ENCODE data around the gene LTBP3. TPM values are rescaled to one million over a fixed set of nuclear protein-coding genes. Genes with fewer than 3 reads are reported as not detected.

Gene LTBP3
- total and polyA plus RNA-seq, 4 donors, result 8.8 to 46.2 (median 17.0) TPM

DNA sequence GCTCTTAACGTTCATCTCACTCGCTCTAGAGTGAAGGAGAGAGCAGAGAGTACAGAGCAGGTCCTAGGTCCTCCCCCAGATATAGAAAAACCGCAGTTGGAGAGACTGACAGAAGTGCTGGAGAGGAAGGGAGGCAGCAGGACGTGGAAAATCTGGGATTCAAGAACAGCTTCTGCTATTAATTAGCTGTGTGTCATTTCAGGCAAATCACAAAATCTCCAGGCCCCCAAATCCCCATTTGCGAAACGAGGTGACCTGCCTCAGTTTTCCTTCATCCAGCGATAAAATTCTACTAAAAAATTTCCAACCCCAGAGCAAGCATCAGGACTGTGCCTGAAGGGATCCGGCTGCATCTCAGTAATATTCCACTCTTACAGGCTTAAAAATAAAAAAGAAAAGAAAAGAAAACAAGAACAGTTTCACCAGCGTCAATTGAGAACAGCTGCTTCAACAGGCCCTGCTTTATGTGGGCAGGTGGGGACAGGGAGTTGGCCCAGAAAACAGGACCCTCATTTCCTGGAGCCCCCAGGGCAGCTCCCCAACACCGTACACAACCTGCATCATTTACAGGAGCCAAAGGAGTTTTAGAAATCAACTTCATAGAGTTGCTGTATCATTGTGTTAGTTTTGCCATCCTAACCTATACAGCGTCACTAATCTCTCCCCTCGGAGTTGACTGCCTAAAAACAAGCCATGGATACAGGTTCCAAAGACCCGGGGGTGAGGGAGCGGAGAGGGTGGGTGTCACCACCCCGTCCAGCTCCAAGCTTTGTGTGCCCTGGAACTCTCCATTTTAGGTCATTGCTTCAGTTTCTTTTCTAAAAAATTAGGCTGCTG lies 61.6 kb downstream of the LTBP3 start:
- TF ChIP-seq, protein P1, sequence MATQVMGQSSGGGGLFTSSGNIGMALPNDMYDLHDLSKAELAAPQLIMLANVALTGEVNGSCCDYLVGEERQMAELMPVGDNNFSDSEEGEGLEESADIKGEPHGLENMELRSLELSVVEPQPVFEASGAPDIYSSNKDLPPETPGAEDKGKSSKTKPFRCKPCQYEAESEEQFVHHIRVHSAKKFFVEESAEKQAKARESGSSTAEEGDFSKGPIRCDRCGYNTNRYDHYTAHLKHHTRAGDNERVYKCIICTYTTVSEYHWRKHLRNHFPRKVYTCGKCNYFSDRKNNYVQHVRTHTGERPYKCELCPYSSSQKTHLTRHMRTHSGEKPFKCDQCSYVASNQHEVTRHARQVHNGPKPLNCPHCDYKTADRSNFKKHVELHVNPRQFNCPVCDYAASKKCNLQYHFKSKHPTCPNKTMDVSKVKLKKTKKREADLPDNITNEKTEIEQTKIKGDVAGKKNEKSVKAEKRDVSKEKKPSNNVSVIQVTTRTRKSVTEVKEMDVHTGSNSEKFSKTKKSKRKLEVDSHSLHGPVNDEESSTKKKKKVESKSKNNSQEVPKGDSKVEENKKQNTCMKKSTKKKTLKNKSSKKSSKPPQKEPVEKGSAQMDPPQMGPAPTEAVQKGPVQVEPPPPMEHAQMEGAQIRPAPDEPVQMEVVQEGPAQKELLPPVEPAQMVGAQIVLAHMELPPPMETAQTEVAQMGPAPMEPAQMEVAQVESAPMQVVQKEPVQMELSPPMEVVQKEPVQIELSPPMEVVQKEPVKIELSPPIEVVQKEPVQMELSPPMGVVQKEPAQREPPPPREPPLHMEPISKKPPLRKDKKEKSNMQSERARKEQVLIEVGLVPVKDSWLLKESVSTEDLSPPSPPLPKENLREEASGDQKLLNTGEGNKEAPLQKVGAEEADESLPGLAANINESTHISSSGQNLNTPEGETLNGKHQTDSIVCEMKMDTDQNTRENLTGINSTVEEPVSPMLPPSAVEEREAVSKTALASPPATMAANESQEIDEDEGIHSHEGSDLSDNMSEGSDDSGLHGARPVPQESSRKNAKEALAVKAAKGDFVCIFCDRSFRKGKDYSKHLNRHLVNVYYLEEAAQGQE (IDR thresholded peaks at IDR 0.05), result no peak
- TF ChIP-seq GABPA (IDR thresholded peaks at IDR 0.05 in 1 of 2, conservative IDR thresholded peaks at IDR 0.05 in 1 of 2) (no peak), HNF4G (IDR thresholded peaks at IDR 0.05) (no peak), EGR1 (IDR thresholded peaks at IDR 0.05; ENCODE audit: low read depth in 2 of 2) (no peak), HNF4A (conservative IDR thresholded peaks at IDR 0.05) (no peak), RAD21 (IDR thresholded peaks at IDR 0.05) (no peak), SP1 (IDR thresholded peaks at IDR 0.05) (no peak)
- TF ChIP-seq, protein P2, sequence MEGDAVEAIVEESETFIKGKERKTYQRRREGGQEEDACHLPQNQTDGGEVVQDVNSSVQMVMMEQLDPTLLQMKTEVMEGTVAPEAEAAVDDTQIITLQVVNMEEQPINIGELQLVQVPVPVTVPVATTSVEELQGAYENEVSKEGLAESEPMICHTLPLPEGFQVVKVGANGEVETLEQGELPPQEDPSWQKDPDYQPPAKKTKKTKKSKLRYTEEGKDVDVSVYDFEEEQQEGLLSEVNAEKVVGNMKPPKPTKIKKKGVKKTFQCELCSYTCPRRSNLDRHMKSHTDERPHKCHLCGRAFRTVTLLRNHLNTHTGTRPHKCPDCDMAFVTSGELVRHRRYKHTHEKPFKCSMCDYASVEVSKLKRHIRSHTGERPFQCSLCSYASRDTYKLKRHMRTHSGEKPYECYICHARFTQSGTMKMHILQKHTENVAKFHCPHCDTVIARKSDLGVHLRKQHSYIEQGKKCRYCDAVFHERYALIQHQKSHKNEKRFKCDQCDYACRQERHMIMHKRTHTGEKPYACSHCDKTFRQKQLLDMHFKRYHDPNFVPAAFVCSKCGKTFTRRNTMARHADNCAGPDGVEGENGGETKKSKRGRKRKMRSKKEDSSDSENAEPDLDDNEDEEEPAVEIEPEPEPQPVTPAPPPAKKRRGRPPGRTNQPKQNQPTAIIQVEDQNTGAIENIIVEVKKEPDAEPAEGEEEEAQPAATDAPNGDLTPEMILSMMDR (IDR thresholded peaks at IDR 0.05; ENCODE audit: low read depth, low read length, missing input control), result no peak
- TF ChIP-seq, protein P3, sequence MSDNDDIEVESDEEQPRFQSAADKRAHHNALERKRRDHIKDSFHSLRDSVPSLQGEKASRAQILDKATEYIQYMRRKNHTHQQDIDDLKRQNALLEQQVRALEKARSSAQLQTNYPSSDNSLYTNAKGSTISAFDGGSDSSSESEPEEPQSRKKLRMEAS (IDR thresholded peaks at IDR 0.05), result no peak
- TF ChIP-seq, protein P4, sequence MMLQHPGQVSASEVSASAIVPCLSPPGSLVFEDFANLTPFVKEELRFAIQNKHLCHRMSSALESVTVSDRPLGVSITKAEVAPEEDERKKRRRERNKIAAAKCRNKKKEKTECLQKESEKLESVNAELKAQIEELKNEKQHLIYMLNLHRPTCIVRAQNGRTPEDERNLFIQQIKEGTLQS (IDR thresholded peaks at IDR 0.05), result no peak
- TF ChIP-seq, protein P5, sequence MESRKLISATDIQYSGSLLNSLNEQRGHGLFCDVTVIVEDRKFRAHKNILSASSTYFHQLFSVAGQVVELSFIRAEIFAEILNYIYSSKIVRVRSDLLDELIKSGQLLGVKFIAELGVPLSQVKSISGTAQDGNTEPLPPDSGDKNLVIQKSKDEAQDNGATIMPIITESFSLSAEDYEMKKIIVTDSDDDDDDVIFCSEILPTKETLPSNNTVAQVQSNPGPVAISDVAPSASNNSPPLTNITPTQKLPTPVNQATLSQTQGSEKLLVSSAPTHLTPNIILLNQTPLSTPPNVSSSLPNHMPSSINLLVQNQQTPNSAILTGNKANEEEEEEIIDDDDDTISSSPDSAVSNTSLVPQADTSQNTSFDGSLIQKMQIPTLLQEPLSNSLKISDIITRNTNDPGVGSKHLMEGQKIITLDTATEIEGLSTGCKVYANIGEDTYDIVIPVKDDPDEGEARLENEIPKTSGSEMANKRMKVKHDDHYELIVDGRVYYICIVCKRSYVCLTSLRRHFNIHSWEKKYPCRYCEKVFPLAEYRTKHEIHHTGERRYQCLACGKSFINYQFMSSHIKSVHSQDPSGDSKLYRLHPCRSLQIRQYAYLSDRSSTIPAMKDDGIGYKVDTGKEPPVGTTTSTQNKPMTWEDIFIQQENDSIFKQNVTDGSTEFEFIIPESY (IDR thresholded peaks at IDR 0.05), result no peak
- Histone ChIP-seq H3K4me1 (ENCODE audit: control insufficient read depth in 4 of 4, insufficient read depth in 4 of 4, low read length in 3 of 4) (peaks cover 9 to 37% (median 21%) of the 10 kb centered on the region in 4 donors), H3K36me3 (ENCODE audit: control insufficient read depth in 4 of 4, insufficient read depth in 3 of 4, low read depth in 1 of 4, low read length in 3 of 4) (peaks cover 0 to 2% (median 0%) of the 10 kb centered on the region in 4 donors), H3K27me3 (ENCODE audit: control insufficient read depth in 4 of 4, insufficient read depth in 4 of 4, low read length in 3 of 4) (no peaks in the 10 kb centered on the region), H3K9me3 (ENCODE audit: control insufficient read depth in 4 of 4, low read length in 3 of 4) (no peaks in the 10 kb centered on the region), H3K27ac (ENCODE audit: low read depth in 1 of 2, low read length in 2 of 2) (peak overlapping the region; percentile 92 to 98), H3K9ac (ENCODE audit: low read depth in 1 of 2, low read length in 2 of 2) (peak overlapping the region; percentile 80 to 93), H3K4me3 (ENCODE audit: low read depth in 1 of 3, low read length in 3 of 3) (peak overlapping the region in 1 of 3 donors; percentile 29)
- WGBS, result 64% methylated on average over 15 of the region's 15 CpGs
- DNase-seq (ENCODE audit: low spot score), result peak; percentile 59

Measured in liver (tissue), 9 donors.